ENCODE results near the gene GRAMD1A.

The GRAMD1A gene

DNA sequence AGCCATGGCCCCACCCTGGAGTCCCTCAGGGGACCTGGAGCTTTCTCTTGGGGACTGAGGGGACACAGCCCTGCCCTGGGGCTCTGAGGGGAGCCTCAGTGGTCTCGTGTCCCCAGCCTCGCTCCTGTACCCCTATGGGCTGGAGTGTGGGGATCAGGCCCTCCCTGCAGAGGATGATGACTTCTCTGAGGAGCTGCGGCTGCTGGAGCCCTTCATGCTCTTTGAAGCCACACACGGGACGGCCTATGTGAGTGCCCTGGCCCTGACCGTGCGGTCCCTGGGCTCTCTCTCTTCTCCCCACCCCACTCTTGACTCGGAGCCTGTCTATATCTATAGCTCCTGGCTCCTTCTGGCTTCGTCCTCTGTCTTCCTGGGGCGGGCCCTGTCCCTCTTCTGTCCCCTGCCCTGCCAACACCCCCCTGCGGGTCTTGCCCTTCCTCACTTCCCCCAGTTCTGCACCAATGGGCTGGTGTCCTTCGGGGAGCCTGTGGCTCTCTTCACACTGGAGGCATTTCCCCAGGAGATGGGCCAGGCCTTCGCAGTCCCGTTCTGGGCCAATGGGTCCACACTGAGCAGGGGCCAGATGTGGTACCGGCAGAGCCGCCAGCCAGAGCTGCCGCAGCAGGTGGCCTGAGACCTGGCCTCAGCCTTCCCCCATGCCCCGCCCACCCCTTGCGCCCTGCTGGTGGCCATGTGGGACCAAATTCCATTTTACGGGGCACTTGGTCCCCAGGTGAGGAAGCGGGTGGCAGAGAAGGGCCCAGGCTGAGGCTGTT lies 74.5 kb downstream of the GRAMD1A start:
- no peak for DNase-seq (ENCODE audit: low read depth, low spot score)

DNA sequence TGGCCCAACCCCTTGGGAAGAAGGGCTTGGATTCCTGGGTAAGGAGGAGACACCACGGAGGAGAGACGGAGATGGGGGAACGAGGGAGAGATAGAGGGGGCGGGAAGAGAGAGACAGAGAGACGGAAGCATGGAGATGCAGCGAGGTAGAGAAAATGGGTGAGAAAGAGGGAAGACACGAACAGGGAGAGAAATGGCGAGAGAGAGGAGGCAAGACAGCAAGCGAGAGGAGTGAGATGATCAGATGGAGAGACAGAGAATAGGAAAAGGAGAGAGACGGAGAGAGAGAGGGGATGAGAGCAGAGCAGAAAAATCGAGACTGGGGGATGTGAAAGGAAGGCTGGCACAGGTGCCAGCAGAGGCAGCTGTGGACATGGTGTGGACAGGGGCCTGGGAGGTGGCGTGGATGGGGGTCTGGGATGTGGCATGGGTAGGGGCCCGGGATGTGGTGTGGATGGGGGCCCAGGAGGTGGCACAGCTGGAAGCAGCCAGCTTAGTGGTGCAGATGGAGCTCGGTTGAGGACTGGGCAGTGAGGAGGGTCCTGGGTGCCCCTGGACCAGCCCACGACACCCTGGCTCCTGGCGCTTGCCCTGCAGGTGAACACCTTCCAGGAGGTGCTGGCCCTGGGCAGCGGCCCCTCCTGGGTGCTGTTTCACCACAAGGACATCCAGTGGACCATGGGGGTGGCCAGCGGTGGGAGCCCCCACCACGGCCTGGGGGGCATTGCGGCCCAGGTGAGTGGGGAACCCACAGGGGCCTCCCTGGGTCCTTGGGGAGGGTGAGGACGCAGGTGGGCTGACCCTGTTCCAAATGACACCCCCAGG lies 75.3 kb downstream of the GRAMD1A start:
- DNase-seq (ENCODE audit: low read depth, low spot score) = no peak

DNA sequence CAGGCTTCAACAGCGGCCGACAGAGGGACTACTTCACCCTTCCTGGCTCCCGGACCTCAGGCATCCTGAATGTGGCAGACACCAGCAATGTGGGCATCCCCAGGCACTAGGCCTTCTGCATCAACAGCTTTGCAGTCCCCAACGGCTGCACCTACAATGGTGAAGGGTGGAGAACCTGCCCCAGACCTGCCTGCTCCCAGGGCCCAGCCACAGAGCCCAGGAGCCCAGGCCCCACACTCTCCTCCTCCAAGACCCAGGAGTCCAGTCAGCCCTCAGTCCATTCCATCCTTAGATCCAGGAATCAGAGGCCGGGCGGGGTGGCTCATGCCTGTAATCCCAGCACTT lies 75.9 kb downstream of the GRAMD1A start:
- no peak for DNase-seq (ENCODE audit: low read depth, low spot score)

Data from smooth muscle cell of the brain vasculature (primary cell).